ENCODE results near the gene ASPDH.
"Not testable (repeated sequence)": the region's sequence is repeated elsewhere in the genome, so short reads cannot be mapped to it uniquely, and the experiment has no call there.

The ASPDH gene

DNA sequence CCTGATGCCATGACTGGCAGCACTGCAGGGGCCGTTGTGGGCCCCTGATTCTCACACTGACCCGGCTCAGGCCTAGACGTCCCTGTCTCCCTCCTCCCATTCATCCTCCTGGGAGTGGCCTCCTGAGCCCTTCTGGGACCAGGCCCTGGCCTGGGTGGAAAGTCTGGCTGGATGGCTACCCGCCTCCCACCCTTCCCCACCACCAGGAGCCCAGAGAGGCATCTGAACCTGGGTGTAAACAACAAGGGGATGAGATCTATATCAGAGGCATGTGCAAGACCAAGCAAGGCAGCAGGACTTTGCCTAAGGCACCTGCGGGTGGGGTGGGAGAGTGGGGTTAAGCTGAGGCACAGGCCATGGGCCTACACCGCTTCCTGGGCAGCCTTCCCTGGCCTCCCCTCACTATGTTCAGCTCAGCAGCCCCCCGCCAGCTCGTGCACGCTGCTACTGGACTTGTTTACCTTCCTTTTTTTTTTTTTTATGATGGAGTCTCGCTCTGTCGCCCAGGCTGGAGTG lies 22.0 kb upstream of the ASPDH start:
- Histone ChIP-seq H3K27me3 (peaks cover 19% of the 10 kb centered on the region), H3K9me3 (peaks cover 5% of the 10 kb centered on the region), H3K27ac (no peak overlapping the region), H3K4me1 (ENCODE audit: control insufficient read depth in 1 of 2, insufficient read depth in 1 of 2, low read depth in 1 of 2, low read length in 1 of 2) (no peaks in the 10 kb centered on the region), H3K36me3 (no peaks in the 10 kb centered on the region), H3K4me3 (ENCODE audit: low read depth in 1 of 2, low read length in 1 of 2) (no peak overlapping the region)
- TF ChIP-seq, protein P1, sequence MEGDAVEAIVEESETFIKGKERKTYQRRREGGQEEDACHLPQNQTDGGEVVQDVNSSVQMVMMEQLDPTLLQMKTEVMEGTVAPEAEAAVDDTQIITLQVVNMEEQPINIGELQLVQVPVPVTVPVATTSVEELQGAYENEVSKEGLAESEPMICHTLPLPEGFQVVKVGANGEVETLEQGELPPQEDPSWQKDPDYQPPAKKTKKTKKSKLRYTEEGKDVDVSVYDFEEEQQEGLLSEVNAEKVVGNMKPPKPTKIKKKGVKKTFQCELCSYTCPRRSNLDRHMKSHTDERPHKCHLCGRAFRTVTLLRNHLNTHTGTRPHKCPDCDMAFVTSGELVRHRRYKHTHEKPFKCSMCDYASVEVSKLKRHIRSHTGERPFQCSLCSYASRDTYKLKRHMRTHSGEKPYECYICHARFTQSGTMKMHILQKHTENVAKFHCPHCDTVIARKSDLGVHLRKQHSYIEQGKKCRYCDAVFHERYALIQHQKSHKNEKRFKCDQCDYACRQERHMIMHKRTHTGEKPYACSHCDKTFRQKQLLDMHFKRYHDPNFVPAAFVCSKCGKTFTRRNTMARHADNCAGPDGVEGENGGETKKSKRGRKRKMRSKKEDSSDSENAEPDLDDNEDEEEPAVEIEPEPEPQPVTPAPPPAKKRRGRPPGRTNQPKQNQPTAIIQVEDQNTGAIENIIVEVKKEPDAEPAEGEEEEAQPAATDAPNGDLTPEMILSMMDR (IDR thresholded peaks at IDR 0.05), result no peak

DNA sequence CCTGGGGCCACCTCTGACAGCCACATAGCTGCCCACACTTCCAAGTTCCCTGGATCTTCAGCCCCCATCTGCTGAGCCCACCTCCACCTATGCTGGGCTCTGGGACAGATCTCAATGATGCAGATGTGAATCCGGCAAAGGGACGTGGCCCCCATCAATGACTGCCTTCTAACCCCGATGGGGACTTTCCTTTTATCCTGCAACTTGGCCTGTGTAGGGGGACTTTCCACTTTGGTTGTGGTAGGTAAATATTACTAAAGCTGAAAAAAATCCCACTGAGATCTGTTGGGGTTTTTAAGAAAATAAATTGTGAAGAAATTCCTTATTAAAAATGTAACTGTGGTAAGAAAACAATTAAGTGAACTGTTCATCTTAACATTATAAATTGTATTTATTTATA lies 20.8 kb upstream of the ASPDH start:
- Histone ChIP-seq H3K9me3 (peaks cover 5% of the 10 kb centered on the region), H3K36me3 (no peaks in the 10 kb centered on the region), H3K4me1 (ENCODE audit: control insufficient read depth in 1 of 2, insufficient read depth in 1 of 2, low read depth in 1 of 2, low read length in 1 of 2) (no peaks in the 10 kb centered on the region), H3K4me3 (ENCODE audit: low read depth in 1 of 2, low read length in 1 of 2) (no peak overlapping the region), H3K27me3 (peaks cover 19% of the 10 kb centered on the region), H3K27ac (no peak overlapping the region)
- TF ChIP-seq, protein P1 (IDR thresholded peaks at IDR 0.05), result no peak

DNA sequence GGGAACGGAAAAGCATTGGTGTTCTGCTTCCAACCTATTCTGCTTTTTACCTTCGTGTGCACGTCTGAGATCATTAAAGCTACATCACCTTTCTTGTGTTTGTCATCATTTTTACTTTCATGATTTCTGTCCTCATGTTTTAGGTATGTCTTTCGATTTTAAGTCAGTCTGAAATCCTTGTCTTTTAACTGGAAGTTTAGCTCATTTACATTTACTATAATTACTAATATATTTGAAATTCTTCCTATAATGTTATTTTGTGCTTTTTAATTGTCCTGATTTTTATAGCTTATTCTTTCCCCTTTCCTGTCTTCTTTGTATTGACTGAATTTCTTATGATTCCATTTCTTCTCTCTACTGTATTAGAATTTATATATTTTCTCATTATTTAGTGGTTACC lies 19.2 kb upstream of the ASPDH start:
- Histone ChIP-seq H3K36me3 (no peaks in the 10 kb centered on the region), H3K4me3 (ENCODE audit: low read depth in 1 of 2, low read length in 1 of 2) (no peak overlapping the region), H3K9me3 (peaks cover 5% of the 10 kb centered on the region), H3K27ac (no peak overlapping the region), H3K4me1 (ENCODE audit: control insufficient read depth in 1 of 2, insufficient read depth in 1 of 2, low read depth in 1 of 2, low read length in 1 of 2) (no peaks in the 10 kb centered on the region), H3K27me3 (peaks cover 19% of the 10 kb centered on the region)
- TF ChIP-seq, protein P1 (IDR thresholded peaks at IDR 0.05), result no peak

DNA sequence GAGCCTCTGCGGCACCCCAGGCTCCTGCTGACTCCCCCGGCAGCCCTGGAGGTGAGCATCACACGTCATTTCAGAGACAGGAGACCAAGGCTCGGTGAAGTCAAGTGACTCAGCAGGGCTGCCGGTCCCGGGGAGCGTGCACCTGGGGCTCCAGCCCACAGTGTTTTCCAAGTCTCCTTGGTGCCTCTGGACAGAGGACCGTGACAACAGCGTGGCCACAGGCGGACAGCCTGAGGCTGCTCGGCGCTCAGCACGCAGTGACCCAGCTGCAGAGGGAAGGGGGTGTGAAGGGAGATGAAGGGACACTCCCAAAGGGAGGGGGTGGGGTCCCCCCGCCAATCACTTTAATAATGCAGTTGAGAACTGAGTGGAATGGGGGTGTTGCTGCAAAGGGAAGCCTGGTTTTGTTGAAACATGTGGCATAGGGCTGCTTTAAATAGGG lies 17.5 kb upstream of the ASPDH start:
- no peak overlapping the region for H3K4me3 ChIP-seq (ENCODE audit: low read depth in 1 of 2, low read length in 1 of 2)
- H3K9me3 ChIP-seq, result peaks cover 5% of the 10 kb centered on the region
- peaks cover 19% of the 10 kb centered on the region for H3K27me3 ChIP-seq
- TF ChIP-seq, protein P1 (IDR thresholded peaks at IDR 0.05), result no peak
- no peaks in the 10 kb centered on the region for H3K4me1 ChIP-seq (ENCODE audit: control insufficient read depth in 1 of 2, insufficient read depth in 1 of 2, low read depth in 1 of 2, low read length in 1 of 2)
- no peaks in the 10 kb centered on the region for H3K36me3 ChIP-seq
- no peak overlapping the region for H3K27ac ChIP-seq

DNA sequence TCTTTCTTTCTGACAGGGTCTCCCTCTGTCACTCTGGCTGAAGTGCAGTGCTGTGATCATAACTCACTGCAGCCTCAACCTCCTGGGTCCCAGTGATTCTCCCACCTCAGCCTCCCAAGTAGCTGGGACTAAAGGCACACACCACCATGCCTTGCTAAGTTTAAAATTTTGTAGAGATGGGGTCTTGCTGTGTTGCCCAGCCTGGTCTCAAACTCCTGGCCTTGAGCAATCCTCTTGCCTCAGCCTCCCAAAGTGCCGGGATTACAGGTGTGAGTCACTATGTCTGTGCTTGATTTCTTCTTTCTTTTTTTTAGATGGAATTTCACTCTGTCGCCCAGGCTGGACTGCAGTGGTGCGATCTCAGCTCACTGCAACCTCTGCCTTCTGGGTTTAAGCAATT lies 14.3 kb upstream of the ASPDH start:
- H3K4me3 ChIP-seq (ENCODE audit: low read depth in 1 of 2, low read length in 1 of 2); H3K4me1 ChIP-seq (ENCODE audit: control insufficient read depth in 1 of 2, insufficient read depth in 1 of 2, low read depth in 1 of 2, low read length in 1 of 2); H3K9me3 ChIP-seq; H3K36me3 ChIP-seq; H3K27ac ChIP-seq: not testable (repeated sequence)
- H3K27me3 ChIP-seq, result peaks cover 10% of the 10 kb centered on the region

DNA sequence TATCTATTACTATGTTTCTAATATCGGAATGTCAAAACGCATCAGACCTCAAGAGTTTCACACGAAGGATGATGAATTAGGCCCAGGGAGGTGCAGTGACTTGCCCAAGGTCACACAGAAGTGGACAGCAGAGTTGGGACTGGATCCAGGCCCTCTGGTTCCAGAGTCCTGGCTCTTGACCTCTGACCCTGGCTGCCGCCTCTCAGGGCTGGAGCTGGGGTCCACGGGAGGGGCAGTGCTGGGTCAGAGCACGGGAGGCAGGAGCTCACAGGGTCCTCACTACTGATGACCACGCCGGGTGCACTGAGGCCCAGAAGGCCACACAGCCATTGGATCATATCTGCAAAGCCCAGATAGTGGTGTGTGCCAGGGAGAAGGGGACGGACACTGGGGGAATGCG lies 9.2 kb upstream of the ASPDH start:
- Histone ChIP-seq H3K4me1 (ENCODE audit: control insufficient read depth in 1 of 2, insufficient read depth in 1 of 2, low read depth in 1 of 2, low read length in 1 of 2) (no peaks in the 10 kb centered on the region), H3K4me3 (ENCODE audit: low read depth in 1 of 2, low read length in 1 of 2) (no peak overlapping the region), H3K9me3 (no peaks in the 10 kb centered on the region), H3K36me3 (no peaks in the 10 kb centered on the region), H3K27ac (no peak overlapping the region), H3K27me3 (no peaks in the 10 kb centered on the region)
- TF ChIP-seq, protein P1 (IDR thresholded peaks at IDR 0.05), result no peak

Data from neutrophil (primary cell).